DND-41 (cell line): ENCODE results near the gene TNIK.

Experiments
- CTCF ChIP-seq: IDR thresholded peaks from 2 replicates; pipeline ENCODE4 v1.5.1; 2012; ENCODE audit warnings: borderline replicate concordance, low read length, moderate library complexity, mild to moderate bottlenecking; ENCODE audit not compliant: poor library complexity, severe bottlenecking; ENCODE audit errors: extremely low read depth
- EZH2 ChIP-seq: IDR thresholded peaks from 3 replicates; pipeline ENCODE4 v1.6.1; 2012; ENCODE audit warnings: borderline replicate concordance, low read depth, mild to moderate bottlenecking, moderate library complexity, low read length, inconsistent platforms; ENCODE audit not compliant: severe bottlenecking

DNA sequence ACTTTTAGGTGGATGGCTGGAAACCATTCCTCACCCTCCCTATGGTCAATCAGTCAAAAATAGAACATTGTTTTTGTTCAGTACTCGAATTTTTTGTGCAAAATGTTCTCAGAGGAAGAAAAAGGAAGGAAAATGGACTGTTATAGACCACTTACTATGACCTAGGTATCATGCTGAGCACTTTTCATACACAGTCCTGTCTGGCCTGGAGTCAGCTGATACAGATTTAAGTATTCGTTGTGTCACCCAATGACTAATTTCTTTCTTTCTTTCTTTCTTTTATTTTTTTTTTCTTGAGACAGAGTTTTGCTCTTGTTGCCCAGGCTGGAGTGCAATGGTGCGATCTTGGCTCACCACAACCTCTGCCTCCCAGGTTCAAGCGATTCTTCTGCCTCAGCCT is 29.1 kb upstream of the TNIK start:
- TF ChIP-seq CTCF (no peak), EZH2 (no peak)
